HepG2 (cell line): Measurements from ENCODE around the gene TTLL11.

ENCODE experiments used
- CBX2 ChIP-seq, 2 experiments: fragments of 200-600 bp in 1 of 2; sonication (generic); formaldehyde crosslinking in 1 of 2; IDR thresholded peaks; 2 replicates each; pipeline versions ENCODE4 v1.7.0 to v1.8.1; 2018 to 2022; ENCODE audit warnings: low read depth in 2 of 2, low read length in 1 of 2, mild to moderate bottlenecking in 1 of 2, missing genetic modification reagents in 1 of 2
- CREB1 ChIP-seq, 2 experiments: fragments of 450-650 bp in 1 of 2; IDR thresholded peaks; 2 replicates each; pipeline ENCODE4 v1.6.1; 2016 to 2017; ENCODE audit warnings: control low read depth in 1 of 2, mild to moderate bottlenecking in 1 of 2, missing compliant biosample characterization in 1 of 2, missing genetic modification characterization in 1 of 2
- FOXK2 ChIP-seq: fragments of 450-650 bp; IDR thresholded peaks from 2 replicates; pipeline ENCODE4 v1.6.1; 2016
- FOXP1 ChIP-seq, 2 experiments: fragments of 450-650 bp in 1 of 2; IDR thresholded peaks; 2 replicates each; pipeline ENCODE4 v1.6.1; 2017 to 2018; ENCODE audit warnings: antibody characterized with exemption in 1 of 2
- SIN3A ChIP-seq: IDR thresholded peaks from 2 replicates; pipeline ENCODE4 v1.6.1; 2011; ENCODE audit warnings: low read depth, mild to moderate bottlenecking, control low read depth, low read length, borderline replicate concordance
- SNAI1 ChIP-seq: sonication (generic); formaldehyde crosslinking; IDR thresholded peaks from 2 replicates; pipeline ENCODE4 v1.5.0; 2020; ENCODE audit warnings: mild to moderate bottlenecking, missing genetic modification reagents, borderline replicate concordance
- ZNF564 ChIP-seq: sonication (generic); formaldehyde crosslinking; IDR thresholded peaks from 2 replicates; pipeline ENCODE4 v1.8.1; 2023; ENCODE audit warnings: mild to moderate bottlenecking, missing genetic modification reagents
- ZNF780A ChIP-seq: sonication (generic); formaldehyde crosslinking; IDR thresholded peaks from 2 replicates; pipeline ENCODE4 v1.8.0; 2022; ENCODE audit warnings: mild to moderate bottlenecking, missing genetic modification reagents, moderate library complexity
- TF ChIP-seq, protein P1 (sequence below): IDR thresholded peaks from 2 replicates; pipeline ENCODE4 v1.6.1; 2012; ENCODE audit warnings: inconsistent platforms

DNA sequence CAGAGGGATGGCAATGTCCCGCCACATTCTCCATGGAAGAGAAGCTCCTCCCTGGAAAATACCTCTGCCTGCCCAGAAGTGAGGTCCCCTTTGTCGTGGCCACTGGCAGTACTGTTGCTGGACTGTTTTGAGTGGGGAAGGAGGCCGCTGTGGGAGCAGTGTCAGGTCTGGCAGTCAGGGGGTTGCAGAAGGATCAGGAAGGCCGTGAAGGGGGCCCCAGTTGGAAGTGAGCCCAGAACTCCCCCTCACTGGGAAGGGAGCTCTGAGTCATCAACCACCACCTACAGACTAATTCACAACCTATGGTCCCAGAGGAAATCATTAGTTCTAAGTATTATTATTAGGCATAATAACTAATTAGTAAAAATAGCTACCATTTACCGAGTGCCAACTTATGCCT lies 200.4 kb downstream of the TTLL11 start:
- TF ChIP-seq CBX2 (IDR thresholded peaks at IDR 0.05; ENCODE audit: low read depth, low read length) (no peak), CBX2 (CRISPR knock-in tag; IDR thresholded peaks at IDR 0.05; ENCODE audit: low read depth) (no peak), CREB1 (IDR thresholded peaks at IDR 0.05) (no peak), CREB1 (CRISPR knock-in tag; IDR thresholded peaks at IDR 0.05) (no peak), ZNF780A (CRISPR knock-in tag) (no peak), SNAI1 (no peak), FOXK2 (no peak), SIN3A (no peak), ZNF564 (CRISPR knock-in tag) (no peak), FOXP1 (IDR thresholded peaks at IDR 0.05) (no peak), FOXP1 (CRISPR knock-in tag; IDR thresholded peaks at IDR 0.05) (no peak)
- TF ChIP-seq, protein P1, sequence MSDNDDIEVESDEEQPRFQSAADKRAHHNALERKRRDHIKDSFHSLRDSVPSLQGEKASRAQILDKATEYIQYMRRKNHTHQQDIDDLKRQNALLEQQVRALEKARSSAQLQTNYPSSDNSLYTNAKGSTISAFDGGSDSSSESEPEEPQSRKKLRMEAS: no peak
